ENCODE results near the gene FBRSL1. TPM values are rescaled to one million over a fixed set of nuclear protein-coding genes. Genes with fewer than 3 reads are reported as not detected.

FBRSL1 gene
- total and polyA plus RNA-seq, 2 of the 8 experiments (the other 6 are each of a cell fraction or from before 2014, with no cell fraction given), result 18.4 to 109 TPM

Other genes with a start within 250 kb of the FBRSL1 start
- 2.0 and 3.3 TPM in 2 replicates for gene GALNT9, start 160.6 kb upstream of the FBRSL1 start, total RNA-seq (2021; fragmentation: NEBNext Ultra II Directional; extraction: Animal tissue kit (Norgen Biotek cat#: 25700))
- gene GALNT9, start 160.6 kb upstream of the FBRSL1 start, polyA plus RNA-seq (2011; rRNA removed), result 3.6 and 5.3 TPM in 2 replicates
- not detected in 2 replicates for gene LRCOL1, start 120.4 kb downstream of the FBRSL1 start, total RNA-seq (2021; fragmentation: NEBNext Ultra II Directional; extraction: Animal tissue kit (Norgen Biotek cat#: 25700))
- gene LRCOL1, start 120.4 kb downstream of the FBRSL1 start, polyA plus RNA-seq (2011; rRNA removed), result 0.42 TPM in 1 of 2 replicates, not detected in the other
- gene P2RX2, start 128.6 kb downstream of the FBRSL1 start, total RNA-seq (2021; fragmentation: NEBNext Ultra II Directional; extraction: Animal tissue kit (Norgen Biotek cat#: 25700)), result 0.84 and 1.5 TPM in 2 replicates
- gene P2RX2, start 128.6 kb downstream of the FBRSL1 start, polyA plus RNA-seq (2011; rRNA removed), result 2.2 and 6.3 TPM in 2 replicates
- gene POLE, start 197.2 kb downstream of the FBRSL1 start, total RNA-seq (2021; fragmentation: NEBNext Ultra II Directional; extraction: Animal tissue kit (Norgen Biotek cat#: 25700)), result 111 and 115 TPM in 2 replicates
- gene POLE, start 197.2 kb downstream of the FBRSL1 start, polyA plus RNA-seq (2011; rRNA removed), result 59.7 and 93.1 TPM in 2 replicates
- gene PXMP2, start 197.4 kb downstream of the FBRSL1 start, total RNA-seq (2021; fragmentation: NEBNext Ultra II Directional; extraction: Animal tissue kit (Norgen Biotek cat#: 25700)), result 15.1 and 17.5 TPM in 2 replicates
- gene PXMP2, start 197.4 kb downstream of the FBRSL1 start, polyA plus RNA-seq (2011; rRNA removed), result 13.8 and 19.5 TPM in 2 replicates
- gene PGAM5, start 220.7 kb downstream of the FBRSL1 start, total RNA-seq (2021; fragmentation: NEBNext Ultra II Directional; extraction: Animal tissue kit (Norgen Biotek cat#: 25700)), result 84.0 and 92.7 TPM in 2 replicates
- gene PGAM5, start 220.7 kb downstream of the FBRSL1 start, polyA plus RNA-seq (2011; rRNA removed), result 66.4 and 78.7 TPM in 2 replicates